AG04449 (cell line): ENCODE data around the gene ST3GAL6.

ENCODE experiments used
- CTCF ChIA-PET: fragments of 350-600 bp; formaldehyde crosslinking; extraction: SDS; loops from one replicate; lab custom pipeline; 2021; ENCODE audit warnings: antibody characterized with exemption; lab: Yijun Ruan, JAX
- POLR2A ChIA-PET: fragments of 400-600, 350-600 bp; formaldehyde crosslinking; extraction: SDS; loops from one replicate; lab custom pipeline; 2020; ENCODE audit warnings: antibody characterized with exemption, inconsistent platforms; lab: Yijun Ruan, JAX
- DNase-seq: peaks from one replicate; pipeline ENCODE4 v3.0.0-alpha.2; 2010; ENCODE audit warnings: low read depth, low spot score
- H3K4me3 ChIP-seq: 2 replicates; pipeline ENCODE4 v1.5.1; 2011; ENCODE audit warnings: low read depth, mild to moderate bottlenecking, control low read depth, low read length
- CTCF ChIP-seq: IDR thresholded peaks from one replicate; pipeline ENCODE4 v1.5.1; 2011; ENCODE audit warnings: mild to moderate bottlenecking, moderate library complexity, low read length, control low read depth, inconsistent platforms; ENCODE audit not compliant: insufficient read depth; ENCODE audit errors: missing control alignments

ST3GAL6 gene

GRCh38 chr3:98839846-98840245 lies 76.7 kb downstream of the ST3GAL6 start:
- TF ChIP-seq CTCF = no peak
- DNase-seq = no peak
- ChIA-PET CTCF (interaction anchor here (0.9 to 1.5 kb wide), 3 partner anchors 22 to 154 kb away, joined by 3 to 5 read pairs (median 3); no protein-coding TSS in a partner anchor), POLR2A (interaction anchor here (0.7 kb wide), 1 partner anchor 154 kb away, joined by 5 read pairs; no protein-coding TSS in a partner anchor)
- no peak overlapping the region for H3K4me3 ChIP-seq

GRCh38 chr3:98843266-98843959 lies 80.3 kb downstream of the ST3GAL6 start:
- no peak overlapping the region for H3K4me3 ChIP-seq
- DNase-seq = no peak
- TF ChIP-seq CTCF = no peak
- CTCF ChIA-PET = interaction anchor here (1.3 kb wide), 1 partner anchor 13 kb away, joined by 5 read pairs; no protein-coding TSS in a partner anchor
- POLR2A ChIA-PET = no interaction called here
